ENCODE results near the gene STAB2.

DNA sequence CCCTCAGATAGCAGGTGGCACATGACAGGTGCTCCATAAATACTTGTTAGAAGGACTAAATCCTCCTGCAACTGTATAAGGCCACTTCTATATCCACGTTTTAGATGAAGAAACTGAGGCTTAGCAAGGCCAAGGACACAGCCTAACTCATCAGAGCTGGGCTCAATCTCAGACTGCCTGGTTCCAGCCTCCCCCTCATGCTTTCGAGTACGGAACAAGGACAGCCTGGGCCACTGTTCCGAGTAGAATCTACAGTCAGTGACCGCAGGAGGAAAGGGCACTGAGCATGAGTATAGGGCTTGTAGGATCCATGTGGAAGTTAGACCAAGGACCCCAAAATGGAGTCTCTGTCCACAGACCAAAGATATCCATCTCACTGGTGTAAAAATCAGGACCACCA is 169.4 kb downstream of the STAB2 start:
- TF ChIP-seq, protein P1, sequence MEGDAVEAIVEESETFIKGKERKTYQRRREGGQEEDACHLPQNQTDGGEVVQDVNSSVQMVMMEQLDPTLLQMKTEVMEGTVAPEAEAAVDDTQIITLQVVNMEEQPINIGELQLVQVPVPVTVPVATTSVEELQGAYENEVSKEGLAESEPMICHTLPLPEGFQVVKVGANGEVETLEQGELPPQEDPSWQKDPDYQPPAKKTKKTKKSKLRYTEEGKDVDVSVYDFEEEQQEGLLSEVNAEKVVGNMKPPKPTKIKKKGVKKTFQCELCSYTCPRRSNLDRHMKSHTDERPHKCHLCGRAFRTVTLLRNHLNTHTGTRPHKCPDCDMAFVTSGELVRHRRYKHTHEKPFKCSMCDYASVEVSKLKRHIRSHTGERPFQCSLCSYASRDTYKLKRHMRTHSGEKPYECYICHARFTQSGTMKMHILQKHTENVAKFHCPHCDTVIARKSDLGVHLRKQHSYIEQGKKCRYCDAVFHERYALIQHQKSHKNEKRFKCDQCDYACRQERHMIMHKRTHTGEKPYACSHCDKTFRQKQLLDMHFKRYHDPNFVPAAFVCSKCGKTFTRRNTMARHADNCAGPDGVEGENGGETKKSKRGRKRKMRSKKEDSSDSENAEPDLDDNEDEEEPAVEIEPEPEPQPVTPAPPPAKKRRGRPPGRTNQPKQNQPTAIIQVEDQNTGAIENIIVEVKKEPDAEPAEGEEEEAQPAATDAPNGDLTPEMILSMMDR (IDR thresholded peaks at IDR 0.05; ENCODE audit: insufficient read depth, low read length, poor library complexity, severe bottlenecking) = no peak
- no peak for TF ChIP-seq EZH2phosphoT487 (conservative IDR thresholded peaks at IDR 0.05; ENCODE audit: low read length)

Data from SU-DHL-6 (cell line).